ENCODE results near the gene AHCYL2.

The AHCYL2 gene

GRCh38 chr7:129354428-129355157 lies 129.8 kb downstream of the AHCYL2 start:
- H3K4me3 ChIP-seq (ENCODE audit: low read depth, low read length): no peak overlapping the region
- ChIA-PET CTCF (interaction anchor here (1.0 to 11.7 kb wide), 4 partner anchors 11 to 23 kb away, joined by 3 to 101 read pairs (median 18); no protein-coding TSS in a partner anchor), POLR2A (no interaction called here)
- no peak for TF ChIP-seq CTCF (IDR thresholded peaks at IDR 0.05; ENCODE audit: insufficient read depth, low read length, missing control alignments)
- no peak for DNase-seq (ENCODE audit: low read depth, low spot score)

- ChIA-PET POLR2A (no interaction called here), CTCF (interaction anchor here (5.2 to 11.7 kb wide), 2 partner anchors 13 kb away, joined by 33 to 101 read pairs; no protein-coding TSS in a partner anchor)
- no peak overlapping the region for H3K4me3 ChIP-seq (ENCODE audit: low read depth, low read length)
- DNase-seq (ENCODE audit: low read depth, low spot score): no peak
- no peak for TF ChIP-seq CTCF (IDR thresholded peaks at IDR 0.05; ENCODE audit: insufficient read depth, low read length, missing control alignments)
Measured at GRCh38 chr7:129356176-129356575, 131.3 kb downstream of the AHCYL2 start.

GRCh38 chr7:129359176-129359575 lies 134.3 kb downstream of the AHCYL2 start:
- ChIA-PET CTCF (interaction anchor here (1.1 to 11.7 kb wide), 10 partner anchors 10 to 288 kb away, joined by 3 to 101 read pairs (median 5); no protein-coding TSS in a partner anchor), POLR2A (no interaction called here)
- no peak overlapping the region for H3K4me3 ChIP-seq (ENCODE audit: low read depth, low read length)
- DNase-seq (ENCODE audit: low read depth, low spot score): no peak
- no peak for TF ChIP-seq CTCF (IDR thresholded peaks at IDR 0.05; ENCODE audit: insufficient read depth, low read length, missing control alignments)

GRCh38 chr7:129359638-129360037 lies 134.8 kb downstream of the AHCYL2 start:
- CTCF ChIA-PET: interaction anchor here (1.1 to 11.7 kb wide), 9 partner anchors 9 to 288 kb away, joined by 3 to 101 read pairs (median 5); no protein-coding TSS in a partner anchor

GRCh38 chr7:129361771-129362170 lies 136.9 kb downstream of the AHCYL2 start:
- TF ChIP-seq CTCF (IDR thresholded peaks at IDR 0.05; ENCODE audit: insufficient read depth, low read length, missing control alignments): no peak
- ChIA-PET CTCF (interaction anchor here (0.6 to 4.9 kb wide), 7 partner anchors 9 to 188 kb away, joined by 3 to 34 read pairs (median 4); no protein-coding TSS in a partner anchor), POLR2A (no interaction called here)
- H3K4me3 ChIP-seq (ENCODE audit: low read depth, low read length): no peak overlapping the region
- no peak for DNase-seq (ENCODE audit: low read depth, low spot score)

More at GRCh38 chr7:129359638-129360037, 134.8 kb downstream of the AHCYL2 start:
- no peak overlapping the region for H3K4me3 ChIP-seq (ENCODE audit: low read depth, low read length)
- DNase-seq (ENCODE audit: low read depth, low spot score): no peak
- POLR2A ChIA-PET: interaction anchor here (0.7 kb wide), 1 partner anchor 326 kb away, joined by 3 read pairs; no protein-coding TSS in a partner anchor
- TF ChIP-seq CTCF (IDR thresholded peaks at IDR 0.05; ENCODE audit: insufficient read depth, low read length, missing control alignments): no peak

GRCh38 chr7:129362496-129362895 lies 137.7 kb downstream of the AHCYL2 start:
- DNase-seq (ENCODE audit: low read depth, low spot score): no peak
- H3K4me3 ChIP-seq (ENCODE audit: low read depth, low read length): no peak overlapping the region
- no peak for TF ChIP-seq CTCF (IDR thresholded peaks at IDR 0.05; ENCODE audit: insufficient read depth, low read length, missing control alignments)
- POLR2A ChIA-PET: no interaction called here
- CTCF ChIA-PET: interaction anchor here (0.6 to 4.9 kb wide), 8 partner anchors 8 to 188 kb away, joined by 3 to 34 read pairs (median 5); no protein-coding TSS in a partner anchor

All from AG04449 (cell line).